Measurements from ENCODE around the gene ZNF275. TPM values are rescaled to one million over a fixed set of nuclear protein-coding genes. Genes with fewer than 3 reads are reported as not detected.

ZNF275 gene
- total and polyA plus RNA-seq, 10 of the 15 experiments (the other 5 are each of a cell fraction or from before 2014, with no cell fraction given): 1.3 to 17.4 (median 6.2) TPM

GRCh38 chrX:153387987-153388721 is 54.2 kb downstream of the ZNF275 start:
- DNase-seq (ENCODE audit: low read depth, low spot score) (no peak), ATAC-seq (no peak), FAIRE-seq (no peak)
- WGBS (ENCODE audit: insufficient coverage, insufficient replicate concordance, low lambda C conversion rate, missing lambda C conversion rate): 32% methylated on average over 10 of the region's 10 CpGs
- Histone ChIP-seq H3K79me2 (ENCODE audit: control insufficient read depth, insufficient read depth, low read length) (no peaks in the 10 kb centered on the region), H3K4me1 (ENCODE audit: control insufficient read depth, insufficient read depth, low read length) (no peaks in the 10 kb centered on the region), H3K27ac (ENCODE audit: control insufficient read depth, insufficient read depth) (no peak overlapping the region), H4K20me1 (ENCODE audit: control insufficient read depth, insufficient read depth) (no peaks in the 10 kb centered on the region), H3K4me2 (ENCODE audit: control insufficient read depth, insufficient read depth) (no peak overlapping the region), H3K4me3 (no peak overlapping the region), H3K9ac (ENCODE audit: control insufficient read depth, insufficient read depth, low read length) (no peak overlapping the region), H2AFZ (ENCODE audit: control insufficient read depth, low read depth, low read length) (no peak overlapping the region), H3K27me3 (replicated peaks in 1 of 2; ENCODE audit: control insufficient read depth in 2 of 2, insufficient read depth in 2 of 2, low read length in 1 of 2) (no peaks in the 10 kb centered on the region; a peak in 1 of 4 replicates), H3K9me3 (replicated peaks; ENCODE audit: control insufficient read depth, insufficient read depth, low read length) (no peaks in the 10 kb centered on the region; the same call in 2 of the 3 replicates), H3K36me3 (ENCODE audit: control insufficient read depth in 2 of 2, insufficient read depth in 2 of 2, low read length in 1 of 2) (no peaks in the 10 kb centered on the region)
- ChIA-PET SMC1A (ENCODE audit: uncharacterized antibody, unreplicated experiment) (no interaction called here), RAD21 (ENCODE audit: unreplicated experiment) (no interaction called here), CTCF (no interaction called here), POLR2A (no interaction called here)
- BruUV-seq (replicated peaks): no TSS peak
- TF ChIP-seq NR2F1 (conservative IDR thresholded peaks at IDR 0.05) (no peak), CHD1 (IDR thresholded peaks at IDR 0.05; ENCODE audit: low read depth, low read length) (no peak), BCLAF1 (IDR thresholded peaks at IDR 0.05) (no peak), HSF1 (IDR thresholded peaks at IDR 0.05; ENCODE audit: low read depth, low read length) (no peak), MLLT1 (IDR thresholded peaks at IDR 0.05) (no peak), EZH2 (IDR thresholded peaks at IDR 0.05; ENCODE audit: borderline replicate concordance, control insufficient read depth, low read depth, low read length) (no peak)
- in situ Hi-C loops (cut with MboI): no loop called here
- intact Hi-C loops (cut with micrococcal nuclease; ENCODE audit: unreplicated experiment): no loop called here
